ENCODE data around the gene TMPRSS13.

The TMPRSS13 gene

GRCh38 chr11:117857734-117858414 lies 71.3 kb downstream of the TMPRSS13 start:
- H3K4me3 ChIP-seq (ENCODE audit: low read depth, low read length), result no peak overlapping the region
- TF ChIP-seq CTCF (IDR thresholded peaks at IDR 0.05; ENCODE audit: low read depth, low read length), result no peak

GRCh38 chr11:117855912-117856651 lies 73.1 kb downstream of the TMPRSS13 start:
- H3K4me3 ChIP-seq (ENCODE audit: low read depth, low read length), result no peak overlapping the region
- TF ChIP-seq CTCF (IDR thresholded peaks at IDR 0.05; ENCODE audit: low read depth, low read length), result no peak

- no peak for TF ChIP-seq CTCF (IDR thresholded peaks at IDR 0.05; ENCODE audit: low read depth, low read length)
- H3K4me3 ChIP-seq (ENCODE audit: low read depth, low read length), result no peak overlapping the region
These were observed 73.9 kb downstream of the TMPRSS13 start for GRCh38 chr11:117855186-117855845.

GRCh38 chr11:117852309-117852708 lies 76.9 kb downstream of the TMPRSS13 start:
- H3K4me3 ChIP-seq (ENCODE audit: low read depth, low read length), result no peak overlapping the region
- no peak for TF ChIP-seq CTCF (IDR thresholded peaks at IDR 0.05; ENCODE audit: low read depth, low read length)

- no peak for TF ChIP-seq CTCF (IDR thresholded peaks at IDR 0.05; ENCODE audit: low read depth, low read length)
- H3K4me3 ChIP-seq (ENCODE audit: low read depth, low read length), result no peak overlapping the region
These were observed 77.3 kb downstream of the TMPRSS13 start for GRCh38 chr11:117851852-117852251.

GRCh38 chr11:117851106-117851505 lies 78.1 kb downstream of the TMPRSS13 start:
- H3K4me3 ChIP-seq (ENCODE audit: low read depth, low read length), result no peak overlapping the region
- no peak for TF ChIP-seq CTCF (IDR thresholded peaks at IDR 0.05; ENCODE audit: low read depth, low read length)
